ENCODE results near the gene RAD9A. TPM values are rescaled to one million over a fixed set of nuclear protein-coding genes. Genes with fewer than 3 reads are reported as not detected.

Gene RAD9A
- total RNA-seq, 1 donor from 2014 or later = 22.6 TPM

DNA sequence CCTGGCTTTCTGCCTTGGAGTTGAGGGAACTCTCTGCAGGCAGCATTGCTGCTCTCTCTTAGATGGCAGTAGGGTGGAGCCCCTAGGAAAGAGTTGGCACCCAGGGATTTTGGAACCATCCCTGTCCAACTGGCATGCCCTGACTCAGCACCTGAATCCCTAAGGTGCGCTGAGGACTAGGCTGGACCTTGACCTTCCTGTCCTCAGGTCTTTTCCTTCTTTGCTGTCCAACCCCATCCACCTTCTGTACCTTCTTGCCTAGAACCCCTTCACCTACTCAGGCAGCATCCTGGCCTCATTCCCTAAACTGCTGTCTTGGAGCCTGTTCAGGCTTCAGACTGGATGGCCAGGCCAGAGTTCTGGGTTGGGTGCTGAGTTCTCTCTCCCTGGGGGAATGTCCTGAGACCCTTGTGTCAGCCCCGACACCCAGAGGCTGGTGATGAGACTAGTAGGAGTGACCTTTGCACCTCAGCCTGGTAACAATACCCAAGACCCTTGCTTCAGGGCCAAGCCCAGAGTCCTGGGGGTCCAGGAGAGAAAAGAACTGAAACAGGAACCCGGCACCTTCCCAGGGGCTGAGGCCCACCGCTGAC, 35.9 kb upstream of the RAD9A start:
- peaks cover 26 to 57% of the 10 kb centered on the region in 2 donors for H3K4me1 ChIP-seq

DNA sequence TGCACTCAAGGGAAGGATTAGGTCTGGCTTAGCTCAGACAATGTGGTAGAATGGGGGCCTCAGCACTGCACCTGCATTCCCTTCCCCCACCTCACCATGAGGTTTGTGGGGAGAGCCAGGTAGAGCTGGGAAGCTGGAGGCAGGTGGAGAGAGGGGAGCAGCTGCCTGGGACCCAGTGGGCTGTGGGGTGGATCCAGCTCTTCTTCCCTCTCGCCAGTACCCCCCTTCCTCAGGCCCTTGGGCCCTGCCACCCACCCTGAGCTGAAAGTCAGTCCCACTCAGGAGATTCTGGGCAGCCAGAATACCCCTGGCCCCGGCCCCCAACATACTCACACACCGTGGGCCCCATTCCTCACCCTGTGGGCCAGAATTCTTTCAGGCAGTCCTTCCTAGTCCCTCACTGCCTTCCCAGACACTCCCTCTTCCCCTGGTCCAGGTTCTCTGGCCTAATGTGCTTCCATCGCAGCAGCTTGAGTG, 35.4 kb upstream of the RAD9A start:
- peak overlapping the region; percentile 98 to 99 for H3K27ac ChIP-seq
- H3K4me1 ChIP-seq = peaks cover 25 to 51% of the 10 kb centered on the region in 2 donors
- H3K36me3 ChIP-seq = no peaks in the 10 kb centered on the region
- intact Hi-C loops (cut with DNase I) = loop anchor here (1.0 kb wide), 1 partner anchor 16 kb away; no protein-coding TSS in a partner anchor
- no peaks in the 10 kb centered on the region for H3K27me3 ChIP-seq
- DNase-seq (ENCODE audit: low spot score in 2 of 2) = no peak
- H3K4me3 ChIP-seq = no peak overlapping the region
- H3K9me3 ChIP-seq = no peaks in the 10 kb centered on the region
- TF ChIP-seq, protein P1, sequence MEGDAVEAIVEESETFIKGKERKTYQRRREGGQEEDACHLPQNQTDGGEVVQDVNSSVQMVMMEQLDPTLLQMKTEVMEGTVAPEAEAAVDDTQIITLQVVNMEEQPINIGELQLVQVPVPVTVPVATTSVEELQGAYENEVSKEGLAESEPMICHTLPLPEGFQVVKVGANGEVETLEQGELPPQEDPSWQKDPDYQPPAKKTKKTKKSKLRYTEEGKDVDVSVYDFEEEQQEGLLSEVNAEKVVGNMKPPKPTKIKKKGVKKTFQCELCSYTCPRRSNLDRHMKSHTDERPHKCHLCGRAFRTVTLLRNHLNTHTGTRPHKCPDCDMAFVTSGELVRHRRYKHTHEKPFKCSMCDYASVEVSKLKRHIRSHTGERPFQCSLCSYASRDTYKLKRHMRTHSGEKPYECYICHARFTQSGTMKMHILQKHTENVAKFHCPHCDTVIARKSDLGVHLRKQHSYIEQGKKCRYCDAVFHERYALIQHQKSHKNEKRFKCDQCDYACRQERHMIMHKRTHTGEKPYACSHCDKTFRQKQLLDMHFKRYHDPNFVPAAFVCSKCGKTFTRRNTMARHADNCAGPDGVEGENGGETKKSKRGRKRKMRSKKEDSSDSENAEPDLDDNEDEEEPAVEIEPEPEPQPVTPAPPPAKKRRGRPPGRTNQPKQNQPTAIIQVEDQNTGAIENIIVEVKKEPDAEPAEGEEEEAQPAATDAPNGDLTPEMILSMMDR (IDR thresholded peaks at IDR 0.05) = no peak

More for the DNA sequence above, 35.9 kb upstream of the RAD9A start:
- Histone ChIP-seq H3K27ac (peak overlapping the region; percentile 98 to 99), H3K9me3 (no peaks in the 10 kb centered on the region), H3K36me3 (no peaks in the 10 kb centered on the region), H3K4me3 (no peak overlapping the region), H3K27me3 (no peaks in the 10 kb centered on the region)
- TF ChIP-seq, protein P1 (IDR thresholded peaks at IDR 0.05) = no peak
- intact Hi-C loops (cut with DNase I) = loop anchor here (1.0 kb wide), 1 partner anchor 16 kb away; no protein-coding TSS in a partner anchor
- no peak for DNase-seq (ENCODE audit: low spot score in 2 of 2)

DNA sequence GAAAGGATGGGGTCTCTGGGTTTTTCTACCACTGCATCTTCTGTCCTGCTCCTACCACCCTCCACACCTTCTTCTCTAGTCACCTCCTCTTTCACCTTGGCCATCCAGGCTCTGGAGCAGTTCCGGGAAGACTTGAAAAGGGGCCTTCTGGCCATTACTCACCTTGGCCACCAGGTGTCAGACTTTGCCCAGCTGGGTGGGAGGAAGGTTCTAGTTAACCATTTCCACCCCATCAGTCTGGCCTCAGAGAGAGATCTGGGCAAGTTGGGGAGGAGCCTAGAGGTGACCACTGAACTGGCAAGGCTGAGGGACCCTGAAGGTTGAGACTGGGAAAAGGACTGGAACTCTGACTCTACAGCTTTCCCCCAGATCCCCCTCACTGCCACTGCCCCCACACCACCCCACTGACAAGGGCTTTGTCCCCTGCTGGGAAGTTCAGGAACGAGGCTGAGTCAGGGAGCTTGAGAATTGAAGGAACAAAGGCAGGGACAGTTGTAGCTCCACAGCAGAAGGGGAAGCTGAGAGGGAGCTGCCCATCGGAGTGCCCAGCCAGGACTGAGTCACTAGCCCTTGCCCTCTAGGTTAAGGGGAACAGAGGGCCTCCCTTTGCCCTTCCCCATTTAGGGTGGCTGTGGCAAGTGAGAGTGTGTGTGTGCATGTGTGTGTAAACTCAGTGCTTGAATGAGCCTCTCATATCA, 34.8 kb upstream of the RAD9A start:
- no peaks in the 10 kb centered on the region for H3K9me3 ChIP-seq
- H3K4me1 ChIP-seq = peaks cover 22 to 45% of the 10 kb centered on the region in 2 donors
- intact Hi-C loops (cut with DNase I) = loop anchor here (1.0 kb wide), 2 partner anchors 15 to 25 kb away; no protein-coding TSS in a partner anchor
- H3K36me3 ChIP-seq = no peaks in the 10 kb centered on the region
- no peaks in the 10 kb centered on the region for H3K27me3 ChIP-seq
- no peak overlapping the region for H3K4me3 ChIP-seq
- DNase-seq (ENCODE audit: low spot score in 2 of 2) = peak in 1 of 2 donors; percentile 83
- H3K27ac ChIP-seq = peak overlapping the region; percentile 98 to 99
- TF ChIP-seq, protein P1 (IDR thresholded peaks at IDR 0.05) = peak; percentile 88 to 96 (median 92)

DNA sequence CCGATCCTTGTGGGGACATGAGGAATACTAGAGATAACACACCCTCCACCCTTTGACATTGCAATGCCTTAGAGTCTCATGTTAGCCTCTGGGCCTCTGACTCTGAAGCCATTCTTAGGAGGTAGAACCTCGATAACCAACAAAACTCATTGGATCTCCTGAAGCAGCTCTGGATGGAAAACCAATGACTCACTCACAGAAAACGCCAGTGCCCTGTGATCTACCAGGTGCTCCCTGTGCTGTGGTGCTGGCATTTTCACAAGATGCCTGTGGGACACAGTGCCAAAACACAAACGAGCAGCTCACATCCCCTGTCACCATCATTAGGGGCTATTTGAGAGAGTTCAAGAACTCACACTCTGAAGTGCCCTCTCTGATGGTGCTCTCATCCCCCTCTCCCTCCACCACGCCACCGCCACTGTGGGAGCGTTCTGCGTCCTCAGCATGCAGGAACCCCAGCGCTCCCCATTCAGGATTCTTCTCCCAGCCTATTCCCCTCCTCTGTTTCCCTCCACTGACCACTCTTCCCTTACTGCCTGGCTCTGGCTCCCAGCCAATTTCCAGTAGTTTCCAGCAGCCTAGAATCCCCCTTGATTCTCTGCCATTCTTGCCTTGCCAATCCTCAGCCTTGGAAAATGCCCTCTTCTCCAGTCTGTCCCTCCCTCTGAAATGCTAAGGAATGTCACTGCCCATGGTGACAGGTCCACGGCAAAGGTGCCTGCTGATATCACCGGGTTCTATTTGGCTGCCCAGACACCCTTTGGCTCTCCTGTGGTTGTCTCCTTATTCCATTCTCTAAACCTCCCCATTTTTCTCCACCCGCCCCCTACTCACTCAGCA, 33.7 kb upstream of the RAD9A start:
- peak overlapping the region; percentile 98 to 99 for H3K27ac ChIP-seq
- intact Hi-C loops (cut with DNase I) = loop anchor here (1.0 kb wide), 1 partner anchor 24 kb away; no protein-coding TSS in a partner anchor
- H3K27me3 ChIP-seq = no peaks in the 10 kb centered on the region
- H3K4me1 ChIP-seq = peaks cover 22 to 40% of the 10 kb centered on the region in 2 donors
- TF ChIP-seq, protein P1 (IDR thresholded peaks at IDR 0.05) = no peak
- DNase-seq (ENCODE audit: low spot score in 2 of 2) = no peak
- H3K36me3 ChIP-seq = peaks cover 0 to 2% of the 10 kb centered on the region in 2 donors
- H3K4me3 ChIP-seq = no peak overlapping the region
- H3K9me3 ChIP-seq = no peaks in the 10 kb centered on the region

DNA sequence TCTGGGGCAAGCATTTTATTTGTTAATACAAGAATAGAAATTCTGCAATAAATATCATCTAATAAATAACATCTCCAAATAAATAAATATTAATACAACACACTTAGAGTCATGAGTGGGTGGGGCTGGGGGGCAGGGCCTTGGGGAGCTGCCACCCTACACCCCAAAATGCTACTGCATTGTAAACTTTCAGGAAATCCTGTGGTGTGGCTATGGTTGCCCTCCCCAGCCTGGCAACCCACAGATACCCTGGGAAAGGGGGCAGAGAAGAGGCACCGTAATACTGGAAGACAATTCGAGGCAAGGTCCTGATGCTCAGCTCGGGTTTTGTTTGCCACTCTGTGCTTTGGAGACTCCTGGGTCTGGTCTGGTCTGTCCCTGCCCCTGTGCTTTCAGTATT, 27.6 kb upstream of the RAD9A start:
- TF ChIP-seq, protein P1 (IDR thresholded peaks at IDR 0.05) = no peak
- no peaks in the 10 kb centered on the region for H3K9me3 ChIP-seq
- intact Hi-C loops (cut with DNase I) = no loop called here
- H3K4me1 ChIP-seq = peaks cover 4 to 12% of the 10 kb centered on the region in 2 donors
- H3K27me3 ChIP-seq = no peaks in the 10 kb centered on the region
- DNase-seq (ENCODE audit: low spot score in 2 of 2) = no peak
- peaks cover 9 to 11% of the 10 kb centered on the region in 2 donors for H3K36me3 ChIP-seq
- H3K4me3 ChIP-seq = no peak overlapping the region
- no peak overlapping the region for H3K27ac ChIP-seq
